ENCODE results near the gene ANXA9.
A peak's percentile ranks its signal among the peaks of the same experiment; 100 is the strongest.

The ANXA9 gene

GRCh38 chr1:151005729-151006319 is 23.7 kb downstream of the ANXA9 start:
- no peak for DNase-seq

- peak in 3 of 5 donors; percentile 9 to 55 (median 13) for DNase-seq
Measured at GRCh38 chr1:151006327-151007052, 24.4 kb downstream of the ANXA9 start, which contains the start of gene MINDY1. TSS of gene MINDY1 (minus strand) at chr1:151006902. CDS start at chr1:151002617, 4,285 bp downstream.

DNA sequence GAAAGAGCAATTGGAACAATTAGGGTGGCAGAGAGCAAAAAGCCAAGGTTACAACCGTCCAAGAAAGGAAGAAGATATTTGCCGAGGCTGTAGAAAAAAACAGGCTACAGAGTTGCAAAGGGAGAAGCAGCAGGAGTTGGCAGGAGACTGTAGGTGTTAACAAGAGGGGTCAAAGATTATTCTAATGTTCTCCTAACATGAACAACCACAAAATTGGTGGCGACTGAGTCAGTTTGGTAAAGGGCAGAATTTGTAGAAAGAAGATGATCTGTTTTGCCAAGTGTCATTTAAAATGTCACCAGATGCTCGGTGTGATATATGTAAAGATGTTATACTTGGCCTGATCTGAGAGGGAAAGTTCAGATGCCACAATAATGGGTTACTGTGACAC is 25.8 kb downstream of the ANXA9 start:
- no peak for DNase-seq

GRCh38 chr1:151008244-151009205 is 26.4 kb downstream of the ANXA9 start, which contains the start of gene PRUNE1:
TSS of gene PRUNE1 (plus strand) at chr1:151008449. CDS start at chr1:151008633, 184 bp downstream.
- peak; percentile 96 to 98 (median 97) for DNase-seq

DNA sequence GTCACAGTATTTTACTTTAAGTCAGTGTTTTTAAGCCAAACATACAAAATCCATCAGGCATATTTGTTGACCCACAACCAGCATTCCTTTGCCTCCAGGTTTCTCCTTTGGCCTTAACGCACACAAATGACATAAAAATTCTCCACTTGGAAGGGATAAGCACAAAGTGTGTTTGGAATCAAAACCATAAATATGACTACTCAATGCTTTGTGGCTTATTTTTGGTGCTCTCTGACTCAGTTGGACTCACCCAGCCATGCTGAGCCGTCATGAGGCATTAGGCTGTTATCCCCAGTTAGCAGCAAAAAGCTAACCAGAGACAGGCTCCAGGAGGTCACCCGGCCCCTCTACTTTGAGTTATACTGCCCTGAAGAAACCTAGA is 27.1 kb downstream of the ANXA9 start:
- DNase-seq: no peak

- DNase-seq: no peak
Measured at GRCh38 chr1:151009674-151010345, 27.7 kb downstream of the ANXA9 start.

- DNase-seq: no peak
Measured at GRCh38 chr1:151010346-151010726, 28.2 kb downstream of the ANXA9 start.

DNA sequence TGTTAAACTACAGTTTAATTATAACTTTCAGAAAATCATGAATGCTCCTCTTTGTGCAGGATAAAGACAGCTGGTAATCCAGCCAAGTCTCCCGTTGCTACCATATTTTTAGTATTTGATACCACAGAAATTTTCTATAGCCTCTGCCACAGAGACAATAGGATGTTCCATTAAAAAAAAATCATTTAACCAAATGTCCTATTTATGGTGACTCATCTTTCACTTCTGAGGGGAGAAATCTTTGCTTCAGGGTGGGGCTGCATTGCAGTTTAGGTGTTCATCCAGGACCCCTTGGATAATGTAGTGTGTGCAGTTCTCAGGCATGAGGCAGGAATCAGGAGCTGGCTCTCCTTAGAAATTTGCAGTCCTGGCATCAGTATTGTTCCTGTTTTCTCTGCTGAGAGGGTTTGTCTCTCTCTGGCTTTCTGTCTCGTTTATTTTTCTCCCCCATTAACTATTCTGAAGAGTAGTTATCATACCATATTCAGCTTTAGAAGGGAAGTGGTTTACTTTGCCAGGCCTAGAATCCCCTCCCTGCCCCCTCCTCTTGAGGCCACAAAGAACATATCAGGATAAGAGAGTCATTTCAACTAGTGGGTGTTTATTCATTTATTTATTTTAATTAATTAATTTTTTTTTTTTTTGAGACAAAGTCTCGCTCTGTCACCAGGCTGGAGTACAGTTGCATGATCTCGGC is 29.2 kb downstream of the ANXA9 start:
- no peak for DNase-seq

DNA sequence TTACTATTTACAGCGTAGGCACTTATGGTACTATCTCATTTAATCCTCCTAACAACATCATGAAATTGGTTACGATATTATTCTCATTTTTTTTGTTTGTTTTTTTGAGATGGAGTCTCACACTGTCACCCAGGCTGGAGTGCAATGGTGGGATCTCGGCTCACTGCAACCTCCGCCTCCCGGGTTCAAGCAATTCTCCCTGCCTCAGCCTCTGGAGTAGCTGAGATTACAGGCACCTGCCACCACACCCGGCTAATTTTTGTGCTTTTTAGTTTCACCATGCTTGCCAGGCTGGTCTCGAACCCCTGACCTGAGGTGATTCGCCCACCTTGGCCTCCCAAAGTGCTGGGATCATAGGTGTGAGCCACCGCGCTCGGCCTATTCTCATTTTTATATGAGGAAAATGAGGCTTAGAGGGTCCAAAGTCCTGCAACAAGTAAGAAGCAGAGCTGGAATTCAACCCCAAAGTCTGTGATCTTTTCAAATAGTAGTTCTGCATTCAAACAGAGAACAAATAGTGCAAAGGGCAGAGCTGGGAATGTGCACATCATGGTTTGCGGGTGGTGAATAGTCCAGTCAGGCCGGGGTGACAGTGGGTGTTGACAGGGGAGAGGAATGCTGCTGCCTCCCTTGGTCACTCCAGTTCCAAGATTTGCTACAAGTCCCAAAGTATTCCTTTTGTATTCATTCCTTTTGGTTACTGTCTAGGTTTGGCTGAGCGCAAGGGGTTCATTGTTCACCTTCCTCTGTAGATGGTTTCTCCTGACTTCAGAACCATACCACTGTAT is 30.8 kb downstream of the ANXA9 start:
- no peak for DNase-seq

GRCh38 chr1:151013518-151013917 is 31.4 kb downstream of the ANXA9 start:
- DNase-seq: no peak

GRCh38 chr1:151024540-151025146 is 42.6 kb downstream of the ANXA9 start:
- peak; percentile 63 to 86 (median 75) for DNase-seq

GRCh38 chr1:151026460-151026859 is 44.4 kb downstream of the ANXA9 start:
- DNase-seq: no peak

DNA sequence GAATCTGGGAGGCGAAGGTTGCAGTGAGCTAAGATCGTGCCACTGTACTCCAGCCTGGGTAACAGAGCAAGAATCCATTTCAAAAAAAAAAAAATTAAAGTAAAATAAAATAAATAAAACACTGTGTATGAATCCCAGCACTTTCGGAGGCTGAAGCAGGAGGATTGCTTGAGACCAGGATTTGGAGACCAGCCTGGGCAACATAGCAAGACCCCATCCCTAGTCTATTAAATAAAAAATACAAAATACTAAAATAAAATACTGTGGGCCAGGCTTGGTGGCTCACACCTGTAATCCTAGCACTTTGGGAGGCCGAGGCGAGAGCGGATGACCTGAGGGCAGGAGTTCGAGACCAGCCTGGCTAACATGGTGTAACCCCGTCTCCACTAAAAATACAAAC is 50.1 kb downstream of the ANXA9 start:
- DNase-seq: no peak

DNA sequence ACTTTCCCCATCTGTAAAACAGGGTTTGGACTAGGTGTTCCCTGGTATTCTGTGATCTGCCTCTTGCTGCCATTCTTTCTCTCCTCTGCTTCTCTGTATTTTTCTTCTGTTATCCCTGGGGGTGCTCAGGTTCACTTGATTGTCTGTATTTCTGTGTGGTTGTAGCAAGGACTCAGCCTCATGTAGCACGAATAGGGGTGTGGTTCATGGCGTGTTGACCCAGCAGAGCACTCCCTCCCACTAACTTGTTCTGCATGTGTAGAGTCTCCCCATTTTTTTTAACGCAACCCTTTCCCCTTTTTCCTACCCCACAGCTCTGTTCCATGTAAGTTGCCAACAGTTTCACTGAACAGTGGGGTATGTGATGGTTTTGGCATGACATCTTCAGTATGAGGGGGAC is 53.1 kb downstream of the ANXA9 start:
- DNase-seq: no peak

GRCh38 chr1:151036356-151036755 is 54.3 kb downstream of the ANXA9 start, which contains the start of gene BNIPL:
TSS of gene BNIPL (plus strand) at chr1:151036586. CDS start at chr1:151036726, 140 bp downstream.
- no peak for DNase-seq

DNA sequence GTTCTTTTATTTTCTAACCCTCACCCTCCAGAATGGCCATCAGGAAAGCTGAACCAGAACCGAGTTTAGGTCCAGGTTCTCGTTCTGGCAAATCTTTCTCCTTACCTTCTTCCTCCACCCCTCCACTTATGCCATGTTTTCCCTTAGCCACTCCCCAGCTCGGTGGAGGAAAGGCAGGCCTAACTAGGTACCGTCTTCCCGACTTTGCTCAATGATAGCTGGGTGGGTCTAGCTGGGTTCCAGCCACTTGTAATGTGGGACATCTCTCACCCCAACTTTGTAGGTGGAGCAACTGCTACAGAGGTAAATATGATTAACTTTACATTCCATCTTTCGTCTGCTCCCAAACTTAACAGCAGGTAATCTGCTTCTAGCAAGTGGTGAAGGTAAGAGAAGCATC is 54.9 kb downstream of the ANXA9 start:
- no peak for DNase-seq

GRCh38 chr1:151039521-151039920 is 57.4 kb downstream of the ANXA9 start:
- DNase-seq: no peak

DNA sequence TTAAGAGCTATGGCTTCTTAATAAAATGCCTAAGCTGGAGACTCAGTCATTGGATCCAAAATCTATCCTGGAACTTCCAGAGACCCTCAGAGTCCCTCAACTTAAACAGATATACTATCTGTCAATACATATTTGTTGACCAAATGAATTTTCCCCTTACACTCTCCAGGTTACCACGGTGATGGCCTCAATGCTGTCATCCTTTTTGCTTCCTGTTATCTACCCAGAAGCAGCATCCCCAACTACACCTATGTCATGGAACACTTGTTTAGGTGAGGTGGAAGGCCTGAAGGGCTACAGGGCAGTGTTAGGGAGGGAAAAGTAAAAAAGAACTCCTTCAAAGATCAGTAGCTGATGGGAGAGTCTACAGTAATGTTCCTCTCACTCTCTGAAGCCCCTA is 61.1 kb downstream of the ANXA9 start:
- DNase-seq: no peak

Data from T-helper 1 cell (primary cell).